H1 (cell line): ENCODE results near the gene CDC26. TPM values are rescaled to one million over a fixed set of nuclear protein-coding genes. Genes with fewer than 3 reads are reported as not detected.

Experiments
- CHD1 ChIP-seq: IDR thresholded peaks from 2 replicates; pipeline ENCODE4 v1.6.1; 2012; ENCODE audit warnings: low read depth, low read length, improper control_type of control experiment
- JUN ChIP-seq: IDR thresholded peaks from 2 replicates; pipeline ENCODE4 v1.6.1; 2011; ENCODE audit warnings: low read depth, mild to moderate bottlenecking, improper control_type of control experiment, low read length
- PHF8 ChIP-seq: fragments of 200-600 bp; sonication (generic); conservative IDR thresholded peaks from 2 replicates; pipeline ENCODE4 v1.7.1; 2012; ENCODE audit warnings: low read depth, mild to moderate bottlenecking, inconsistent platforms, low read length, moderate library complexity
- TEAD4 ChIP-seq: IDR thresholded peaks from 2 replicates; pipeline ENCODE4 v1.6.1; 2012; ENCODE audit warnings: low read depth, low read length, inconsistent platforms, mixed read lengths
- polyA plus RNA-seq, 7 experiments: library from polyadenylated mRNA; depleted of rRNA in 3 of 7; stranded (reverse) in 5 of 7; unstranded in 2 of 7; fragments of >200 nt in 5 of 7; fragments of 200-250 nt in 2 of 7; gene quantifications; 1 replicate in 5 of 7; 2 replicates in 1 of 7; 4 replicates in 1 of 7; pipeline versions ENCODE4 v1.2.1 to v1.2.3, GENCODE V29; 2011 to 2013; ENCODE audit warnings: missing spikeins in 2 of 7, mixed read lengths in 2 of 7
- total RNA-seq: library from RNA; stranded (reverse); fragmentation: NEBNext Ultra II Directional; extraction: Animal tissue kit (Norgen Biotek cat#: 25700); gene quantifications from 2 replicates; pipeline ENCODE4 v1.2.1, GENCODE V29; 2021
- TF ChIP-seq, protein P1 (sequence below): IDR thresholded peaks from 2 replicates; pipeline ENCODE4 v1.6.1; 2012; ENCODE audit warnings: inconsistent platforms

CDC26 gene
- total and polyA plus RNA-seq, 2 of the 8 experiments (the other 6 are each of a cell fraction or from before 2014, with no cell fraction given): 31.5 to 41.9 TPM

GRCh38 chr9:113281356-113281755 lies 6.0 kb upstream of the CDC26 start (continued):
- TF ChIP-seq PHF8 (no peak), CHD1 (no peak), TEAD4 (no peak), JUN (no peak)
- TF ChIP-seq, protein P1, sequence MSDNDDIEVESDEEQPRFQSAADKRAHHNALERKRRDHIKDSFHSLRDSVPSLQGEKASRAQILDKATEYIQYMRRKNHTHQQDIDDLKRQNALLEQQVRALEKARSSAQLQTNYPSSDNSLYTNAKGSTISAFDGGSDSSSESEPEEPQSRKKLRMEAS: no peak
